PFSK-1 (cell line): ENCODE results near the gene CUBN.

Source experiments
- FOXP2 ChIP-seq: optimal IDR thresholded peaks from 2 replicates; pipeline ENCODE3; 2011; ENCODE audit warnings: borderline replicate concordance, control low read depth, inconsistent platforms; ENCODE audit not compliant: insufficient read depth; ENCODE audit errors: extremely low read length, extremely low read depth
- POLR2AphosphoS5 ChIP-seq: IDR thresholded peaks from 2 replicates; pipeline ENCODE4 v1.6.1; 2012; ENCODE audit warnings: low read depth, mild to moderate bottlenecking, control low read depth, low read length, moderate library complexity
- REST ChIP-seq, 2 experiments: IDR thresholded peaks; 2 replicates each; pipeline versions ENCODE4 v1.6.1 to v1.8.0; 2011 to 2012; ENCODE audit warnings: low read depth in 2 of 2, low read length in 2 of 2, control low read depth in 1 of 2, inconsistent platforms in 1 of 2, mild to moderate bottlenecking in 1 of 2, moderate library complexity in 1 of 2; ENCODE audit not compliant: insufficient read depth in 1 of 2
- SIN3A ChIP-seq: IDR thresholded peaks from 2 replicates; pipeline ENCODE4 v1.6.1; 2012; ENCODE audit warnings: mild to moderate bottlenecking, low read length, moderate library complexity, borderline replicate concordance; ENCODE audit not compliant: insufficient read depth
- TAF1 ChIP-seq: IDR thresholded peaks from 2 replicates; pipeline ENCODE4 v1.6.1; 2012; ENCODE audit warnings: low read length, control low read depth, borderline replicate concordance; ENCODE audit not compliant: insufficient read depth

GRCh38 chr10:16953270-16953669 is 176.3 kb downstream of the CUBN start:
- no peak for TF ChIP-seq TAF1
- TF ChIP-seq SIN3A = no peak
- TF ChIP-seq POLR2AphosphoS5 = no peak
- no peak for TF ChIP-seq REST (IDR thresholded peaks at IDR 0.05; ENCODE audit: insufficient read depth in 1 of 2, low read depth in 2 of 2, low read length in 2 of 2)
- TF ChIP-seq FOXP2 = no peak
